Measurements from ENCODE around the gene VSIG8.

The VSIG8 gene

DNA sequence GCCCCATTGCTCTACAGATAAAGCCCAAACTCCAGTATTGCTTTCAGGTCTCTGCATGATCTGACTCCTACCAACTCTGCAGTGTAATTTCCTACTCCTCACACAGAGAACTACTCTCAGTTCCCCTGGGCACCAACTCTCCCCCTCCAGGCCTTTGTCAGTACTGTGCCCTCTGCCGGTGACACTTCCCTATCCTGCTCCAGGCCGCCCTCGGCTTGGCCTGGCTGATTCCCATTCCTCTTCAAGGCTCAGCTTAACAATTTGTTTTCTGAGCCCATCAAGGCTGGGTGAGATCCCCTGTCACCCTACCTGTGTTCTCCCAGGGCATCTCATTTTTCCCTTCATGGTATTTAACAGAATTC, 33.2 kb downstream of the VSIG8 start:
- peak; percentile 72 for DNase-seq (ENCODE audit: low spot score)

DNA sequence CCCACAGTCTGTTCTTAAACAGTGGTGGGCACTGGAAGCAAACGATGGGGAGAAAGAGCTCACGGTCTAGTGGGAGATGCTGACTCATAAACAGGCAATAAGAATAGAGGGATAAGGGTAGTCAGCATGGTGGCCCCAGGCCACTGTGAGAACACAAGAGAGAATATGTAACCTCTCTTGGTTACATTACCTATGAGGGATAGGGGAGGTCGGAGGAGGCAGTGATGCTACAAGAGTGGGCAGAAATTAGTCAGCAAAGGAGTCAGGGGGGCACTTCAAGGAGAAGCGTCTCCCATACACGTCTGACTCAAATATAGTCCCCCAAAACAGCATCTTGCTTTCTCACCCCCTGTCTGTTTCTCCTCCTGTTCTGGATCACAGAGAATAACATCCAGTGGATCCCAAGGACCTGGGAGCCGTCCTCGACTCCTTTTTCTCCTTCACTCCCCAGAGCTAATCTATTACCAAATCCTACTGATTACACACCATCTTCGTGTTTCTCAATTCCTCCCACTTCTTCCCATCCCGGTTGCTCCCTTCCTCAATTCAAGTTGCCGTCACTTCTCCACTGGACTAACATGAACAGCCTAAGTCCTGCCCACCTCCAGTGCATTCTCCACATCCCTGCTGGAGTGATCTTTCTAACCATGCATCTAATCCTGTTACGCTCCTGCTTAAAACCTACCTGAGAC, 33.7 kb downstream of the VSIG8 start:
- DNase-seq (ENCODE audit: low spot score) = no peak

DNA sequence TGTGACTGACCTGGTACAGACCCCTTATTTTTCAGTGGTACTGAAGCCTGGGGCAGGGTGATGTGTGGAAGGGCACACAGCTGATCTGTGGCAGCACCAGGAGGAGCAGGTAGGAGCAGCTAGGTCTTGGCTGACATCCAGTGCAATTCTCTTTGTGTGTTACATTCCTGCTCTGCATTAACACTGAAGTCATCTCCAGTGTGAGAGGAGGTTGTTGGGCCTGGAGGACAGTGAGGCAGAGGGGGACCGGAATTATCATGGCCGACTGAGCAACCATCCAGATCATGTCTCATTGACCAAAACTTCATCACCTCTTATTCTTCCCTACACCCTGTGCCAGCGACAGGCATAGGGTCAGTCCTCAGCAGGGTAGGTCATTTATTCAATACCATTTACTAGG, 34.3 kb downstream of the VSIG8 start:
- DNase-seq (ENCODE audit: low spot score) = no peak

DNA sequence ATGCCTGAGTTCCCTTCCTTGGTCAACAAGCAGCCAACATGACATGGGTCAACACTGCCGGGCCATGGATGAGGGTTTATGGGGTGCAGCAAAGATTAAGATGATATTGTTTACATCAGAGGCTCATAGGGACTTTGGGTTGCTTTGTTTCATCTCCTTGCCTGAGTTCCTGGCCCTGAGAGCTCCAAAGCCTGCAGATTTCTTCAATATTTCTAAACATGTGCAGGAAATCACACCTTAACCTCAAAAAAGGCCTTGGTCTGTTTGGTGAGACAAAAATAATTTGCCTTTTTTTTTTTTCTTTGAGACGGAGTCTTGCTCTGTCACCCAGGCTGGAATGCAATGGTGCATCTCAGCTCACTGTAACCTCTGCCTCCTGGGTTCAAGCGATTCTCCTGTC, 34.9 kb downstream of the VSIG8 start:
- DNase-seq (ENCODE audit: low spot score) = no peak

DNA sequence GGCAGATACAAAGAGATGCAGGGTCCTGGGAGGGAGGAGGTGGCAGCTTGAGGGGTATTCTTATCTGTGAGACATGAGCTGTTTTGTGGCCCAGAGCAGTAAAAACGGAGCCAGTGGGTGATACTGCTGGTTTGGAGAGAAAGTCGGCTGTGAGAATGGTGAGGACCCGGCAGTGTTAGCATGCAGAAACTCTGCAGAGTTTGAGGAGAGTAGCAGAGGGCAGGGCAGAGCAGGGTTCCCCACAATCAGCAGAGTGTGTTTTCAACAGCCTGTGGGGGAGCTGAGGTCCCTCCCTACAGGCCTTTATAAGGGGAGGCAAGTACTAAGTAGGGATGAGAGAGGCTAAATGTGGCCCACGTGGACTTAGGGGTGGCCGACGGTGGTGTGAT, 35.4 kb downstream of the VSIG8 start:
- no peak for DNase-seq (ENCODE audit: low spot score)

DNA sequence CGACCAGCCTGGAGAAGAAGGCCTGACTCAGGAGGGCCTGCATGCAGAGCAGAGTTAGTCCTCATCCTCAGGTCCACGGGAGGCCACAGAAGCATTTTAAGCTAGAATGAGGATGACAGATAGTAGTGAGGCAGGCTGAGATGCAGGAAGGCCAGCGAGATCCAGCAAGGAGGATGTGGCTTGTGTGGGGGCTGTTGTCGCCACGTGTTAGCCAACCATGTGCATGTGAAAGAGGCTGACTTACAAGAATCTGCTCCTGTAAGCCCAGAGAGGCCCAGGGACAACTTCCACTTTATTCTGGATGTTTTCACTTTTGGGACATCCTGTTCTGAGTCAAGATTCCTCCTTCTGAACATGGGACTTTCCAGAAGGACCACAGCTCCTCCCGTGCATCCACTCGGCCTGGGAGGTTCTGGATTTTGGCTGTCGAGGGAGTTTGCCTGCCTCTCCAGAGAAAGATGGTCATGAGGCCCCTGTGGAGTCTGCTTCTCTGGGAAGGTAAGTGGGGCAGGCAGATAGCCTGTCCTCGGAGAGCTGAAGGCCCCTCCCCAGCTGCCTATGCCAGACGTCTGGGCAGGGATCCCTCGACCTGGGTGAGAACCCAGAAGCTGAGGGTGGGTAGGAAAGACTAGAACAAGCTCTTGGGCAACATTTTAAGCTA, 35.9 kb downstream of the VSIG8 start, which contains the start of gene SLAMF8:
SLAMF8 (plus strand) TSS at position 433 of the 661 bp plus-strand sequence; CDS start at position 459, 26 bp downstream.
- no peak for DNase-seq (ENCODE audit: low spot score)

DNA sequence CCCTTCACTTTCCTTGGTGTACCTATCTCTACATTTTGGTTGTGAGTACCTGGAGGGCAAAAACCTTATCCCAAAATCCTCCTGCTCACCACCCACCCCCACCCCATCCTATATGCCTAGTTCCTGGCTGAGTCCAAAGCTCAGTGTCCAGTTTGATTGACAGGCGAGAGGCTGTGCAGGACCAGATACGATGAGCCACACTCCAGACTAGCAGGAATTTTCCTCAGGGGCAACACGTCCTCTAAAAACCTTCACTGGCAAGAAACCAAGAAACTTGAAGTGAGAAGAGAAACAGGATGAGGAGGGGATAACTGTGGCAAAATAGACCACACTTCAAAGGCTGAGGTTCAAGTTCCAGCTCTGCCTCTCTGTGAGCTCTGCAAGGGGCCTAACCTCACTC, 36.9 kb downstream of the VSIG8 start:
- no peak for DNase-seq (ENCODE audit: low spot score)

DNA sequence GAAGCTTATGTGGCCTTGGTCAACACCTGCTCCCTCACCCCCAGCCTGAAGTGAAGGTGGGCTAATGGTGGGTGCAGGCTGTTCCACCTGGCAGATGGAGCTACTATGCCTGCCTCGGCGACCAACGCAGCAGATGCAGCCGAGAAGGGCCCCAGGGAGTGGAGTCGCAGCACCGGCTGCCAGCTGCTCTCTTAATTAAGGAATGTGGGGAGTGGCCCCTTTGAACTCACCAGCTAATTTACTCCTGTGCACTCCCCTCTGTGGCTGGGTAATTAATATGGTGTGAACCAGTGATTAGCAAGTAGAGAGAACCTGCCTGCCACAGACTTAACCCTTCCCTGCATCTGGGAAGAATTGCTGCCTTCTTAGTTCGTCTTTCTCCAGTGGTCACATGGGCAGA, 39.1 kb downstream of the VSIG8 start:
- peak; percentile 93 for DNase-seq (ENCODE audit: low spot score)

DNA sequence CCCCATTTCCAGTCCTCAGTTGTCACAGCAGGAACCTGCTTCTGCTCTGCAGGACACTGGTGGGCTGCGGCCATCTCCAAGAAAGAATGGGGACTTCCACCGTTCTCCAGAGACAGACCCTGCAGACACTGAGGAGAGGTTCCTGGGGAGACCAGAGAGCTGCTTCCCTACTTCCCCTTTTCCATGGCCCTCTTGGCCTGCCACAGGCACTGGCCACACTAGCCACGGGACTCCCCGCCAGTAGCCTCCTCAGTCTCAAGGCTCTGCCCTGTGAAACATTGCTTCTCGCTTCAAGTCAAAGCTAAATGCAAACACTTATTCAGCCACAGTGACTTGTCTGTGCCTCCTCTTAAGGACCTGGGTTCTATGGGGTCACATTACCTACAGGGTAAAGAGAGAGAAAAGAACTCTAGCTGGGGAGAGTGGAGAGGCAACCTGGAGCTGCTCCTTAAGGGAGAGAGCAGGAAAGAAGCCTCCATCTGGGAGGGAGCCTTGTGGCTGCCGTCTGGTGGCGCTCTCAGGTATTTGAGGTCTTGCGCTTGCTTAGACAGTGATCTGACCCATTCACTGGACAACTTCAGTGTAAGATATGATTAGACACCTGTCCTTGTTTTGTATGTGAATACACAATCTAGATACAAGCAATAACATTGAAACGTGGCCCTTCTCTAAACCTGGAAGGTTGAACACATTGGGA, 41.1 kb downstream of the VSIG8 start:
- peak; percentile 73 for DNase-seq (ENCODE audit: low spot score)

DNA sequence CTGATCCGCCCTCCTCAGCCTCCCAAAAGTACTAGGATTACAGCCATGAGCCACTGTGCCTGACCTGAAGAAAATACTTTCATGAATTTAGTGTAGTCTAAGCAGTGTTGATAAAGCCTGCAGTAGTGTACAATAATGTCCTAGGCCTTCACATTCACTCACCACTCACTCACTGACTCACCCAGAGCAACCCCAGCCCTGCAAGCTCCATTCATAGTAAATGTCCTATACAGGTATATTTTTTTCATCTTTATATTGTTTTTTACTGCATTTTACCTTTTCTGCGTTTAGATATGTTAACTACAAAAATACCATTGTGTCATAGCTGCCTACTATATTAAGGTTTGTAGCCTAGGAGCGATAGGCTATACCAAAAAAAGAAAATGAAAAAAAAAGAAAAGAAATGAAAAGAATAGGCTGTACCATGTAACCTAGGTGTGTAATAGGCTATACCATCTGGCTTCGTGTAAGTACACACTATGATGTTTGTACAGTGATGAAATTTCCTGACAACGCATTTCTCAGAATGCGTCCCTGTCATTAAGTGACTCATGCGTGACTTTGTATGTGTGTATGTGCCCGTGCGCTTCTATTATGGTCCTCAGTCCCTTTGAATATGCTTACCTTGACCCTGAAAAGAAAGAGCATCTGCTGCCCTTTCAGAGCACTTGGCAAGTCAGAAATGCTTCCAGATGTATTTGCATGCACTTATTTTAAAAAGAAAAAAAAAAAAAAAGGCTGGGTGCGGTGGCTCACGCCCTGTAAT, 45.0 kb downstream of the VSIG8 start:
- no peak for DNase-seq (ENCODE audit: low spot score)

DNA sequence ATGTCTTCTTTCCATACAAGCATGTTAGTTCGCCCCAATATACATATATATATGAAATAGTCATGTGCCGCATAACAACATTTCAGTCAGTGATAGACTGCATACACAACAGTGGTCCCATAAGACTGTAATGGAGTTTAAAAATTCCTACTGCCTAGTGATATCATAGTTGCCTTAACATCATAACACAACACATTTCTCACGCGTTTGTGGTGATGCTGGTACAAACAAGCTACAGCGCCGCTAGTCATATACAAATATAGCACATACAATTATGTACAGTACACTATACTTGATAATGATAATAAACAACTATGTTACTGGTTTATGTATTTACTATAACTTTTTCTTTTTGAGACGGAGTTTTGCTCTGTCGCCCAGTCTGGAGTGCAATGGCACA, 46.5 kb downstream of the VSIG8 start:
- DNase-seq (ENCODE audit: low spot score) = no peak

DNA sequence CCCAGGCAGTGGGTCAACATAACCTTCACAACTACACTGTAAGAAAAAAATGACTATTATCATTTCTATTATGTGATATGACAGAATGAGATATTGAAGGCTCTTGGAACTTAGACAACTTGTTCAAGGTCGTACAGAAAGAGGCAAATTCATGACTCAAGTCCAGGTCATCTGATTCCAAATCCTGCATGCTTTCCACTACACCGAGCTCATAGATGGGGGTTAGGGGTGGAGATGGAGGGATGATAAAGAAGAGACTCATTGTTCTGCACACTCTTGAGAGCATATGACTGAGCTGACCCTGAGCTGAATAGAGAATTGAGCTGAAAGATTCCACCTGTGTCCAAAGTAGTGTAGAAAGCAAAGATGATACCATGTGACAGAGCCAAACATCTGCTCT, 57.5 kb downstream of the VSIG8 start:
- DNase-seq (ENCODE audit: low spot score) = no peak
